ENCODE measurements around the gene HAGH. TPM values are rescaled to one million over a fixed set of nuclear protein-coding genes. Genes with fewer than 3 reads are reported as not detected.

Gene HAGH
- total and polyA plus RNA-seq, 2 experiments from 2014 or later, result 169 to 219 TPM

DNA sequence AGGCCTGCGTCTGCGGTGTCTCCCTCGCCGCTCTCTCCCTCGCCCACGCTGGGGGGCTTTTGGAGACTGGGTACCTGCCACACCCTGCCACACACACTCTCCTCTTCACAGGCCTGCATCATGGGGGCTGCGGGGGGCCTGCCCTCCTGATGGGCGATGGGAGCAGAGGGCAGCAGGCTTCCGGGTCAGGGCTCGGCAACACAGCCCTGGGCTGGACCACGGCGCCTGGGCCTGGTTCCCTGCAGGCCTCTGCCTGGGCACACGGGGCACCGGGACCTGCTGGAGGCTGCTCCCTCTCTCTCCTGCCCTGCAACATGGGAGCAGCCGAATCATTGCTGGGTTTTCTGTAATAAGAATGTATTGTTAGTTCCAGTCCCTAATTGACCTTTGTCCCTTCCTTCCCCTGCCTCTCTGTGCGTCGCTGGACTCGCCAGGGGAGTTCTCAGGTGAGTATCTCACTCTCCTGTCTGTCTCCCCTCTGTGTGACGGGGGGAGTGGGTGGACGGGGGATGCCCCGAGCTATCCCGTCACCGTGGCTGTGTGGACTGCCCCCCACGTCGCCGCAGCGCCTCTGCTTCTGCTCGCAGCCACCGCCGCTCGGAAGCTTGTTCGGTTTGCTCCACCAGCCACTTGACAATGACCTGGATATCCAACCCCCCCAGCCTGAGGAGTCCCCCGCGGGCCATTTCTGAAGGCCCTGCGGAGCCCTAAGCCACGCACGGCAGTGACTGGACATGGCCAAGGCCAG lies 68.7 kb downstream of the HAGH start:
- no peak for DNase-seq (ENCODE audit: low read depth in 1 of 2, low spot score in 1 of 2)
- H3K27ac ChIP-seq, result no peak overlapping the region
- TF ChIP-seq, protein P1, sequence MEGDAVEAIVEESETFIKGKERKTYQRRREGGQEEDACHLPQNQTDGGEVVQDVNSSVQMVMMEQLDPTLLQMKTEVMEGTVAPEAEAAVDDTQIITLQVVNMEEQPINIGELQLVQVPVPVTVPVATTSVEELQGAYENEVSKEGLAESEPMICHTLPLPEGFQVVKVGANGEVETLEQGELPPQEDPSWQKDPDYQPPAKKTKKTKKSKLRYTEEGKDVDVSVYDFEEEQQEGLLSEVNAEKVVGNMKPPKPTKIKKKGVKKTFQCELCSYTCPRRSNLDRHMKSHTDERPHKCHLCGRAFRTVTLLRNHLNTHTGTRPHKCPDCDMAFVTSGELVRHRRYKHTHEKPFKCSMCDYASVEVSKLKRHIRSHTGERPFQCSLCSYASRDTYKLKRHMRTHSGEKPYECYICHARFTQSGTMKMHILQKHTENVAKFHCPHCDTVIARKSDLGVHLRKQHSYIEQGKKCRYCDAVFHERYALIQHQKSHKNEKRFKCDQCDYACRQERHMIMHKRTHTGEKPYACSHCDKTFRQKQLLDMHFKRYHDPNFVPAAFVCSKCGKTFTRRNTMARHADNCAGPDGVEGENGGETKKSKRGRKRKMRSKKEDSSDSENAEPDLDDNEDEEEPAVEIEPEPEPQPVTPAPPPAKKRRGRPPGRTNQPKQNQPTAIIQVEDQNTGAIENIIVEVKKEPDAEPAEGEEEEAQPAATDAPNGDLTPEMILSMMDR (IDR thresholded peaks at IDR 0.05; ENCODE audit: low read depth, low read length), result no peak
- H3K4me1 ChIP-seq (ENCODE audit: low read depth), result no peaks in the 10 kb centered on the region
- no peak overlapping the region for H3K4me3 ChIP-seq
- no peaks in the 10 kb centered on the region for H3K27me3 ChIP-seq
- H3K9me3 ChIP-seq (ENCODE audit: low read depth), result no peaks in the 10 kb centered on the region
- H3K36me3 ChIP-seq, result peaks cover 9% of the 10 kb centered on the region

Other genes with a start within 250 kb of the HAGH start
- gene IFT140, start 214.8 kb downstream of the HAGH start, total RNA-seq, result 40.4 and 48.9 TPM in 2 replicates
- 23.8 and 31.9 TPM in 2 replicates for gene IFT140, start 214.8 kb downstream of the HAGH start, polyA plus RNA-seq
- gene CRAMP1, start 214.5 kb downstream of the HAGH start, total RNA-seq, result 13.1 and 15.3 TPM in 2 replicates
- gene CRAMP1, start 214.5 kb downstream of the HAGH start, polyA plus RNA-seq, result 7.7 and 10.3 TPM in 2 replicates
- 34.5 and 45.1 TPM in 2 replicates for gene JPT2, start 148.5 kb downstream of the HAGH start, total RNA-seq
- 10.0 and 10.6 TPM in 2 replicates for gene JPT2, start 148.5 kb downstream of the HAGH start, polyA plus RNA-seq
- 109 and 127 TPM in 2 replicates for gene MAPK8IP3, start 120.6 kb downstream of the HAGH start, total RNA-seq
- 57.1 and 75.2 TPM in 2 replicates for gene MAPK8IP3, start 120.6 kb downstream of the HAGH start, polyA plus RNA-seq
- gene NME3, start 55.3 kb downstream of the HAGH start, total RNA-seq, result 72.2 and 106 TPM in 2 replicates
- gene NME3, start 55.3 kb downstream of the HAGH start, polyA plus RNA-seq, result 76.9 and 112 TPM in 2 replicates
- gene EME2, start 54.0 kb downstream of the HAGH start, total RNA-seq, result 19.3 and 42.7 TPM in 2 replicates
- 13.2 and 18.7 TPM in 2 replicates for gene EME2, start 54.0 kb downstream of the HAGH start, polyA plus RNA-seq
- 188 and 195 TPM in 2 replicates for gene MRPS34, start 53.7 kb downstream of the HAGH start, total RNA-seq
- gene MRPS34, start 53.7 kb downstream of the HAGH start, polyA plus RNA-seq, result 164 and 172 TPM in 2 replicates
- gene SPSB3, start 44.3 kb downstream of the HAGH start, total RNA-seq, result 90.5 and 101 TPM in 2 replicates
- gene SPSB3, start 44.3 kb downstream of the HAGH start, polyA plus RNA-seq, result 81.4 and 96.4 TPM in 2 replicates
- gene NUBP2, start 43.9 kb downstream of the HAGH start, total RNA-seq, result 151 and 166 TPM in 2 replicates
- 121 and 138 TPM in 2 replicates for gene NUBP2, start 43.9 kb downstream of the HAGH start, polyA plus RNA-seq
- 1.2 and 2.1 TPM in 2 replicates for gene IGFALS, start 33.1 kb downstream of the HAGH start, total RNA-seq
- gene IGFALS, start 33.1 kb downstream of the HAGH start, polyA plus RNA-seq, result 1.3 TPM in 1 of 2 replicates, not detected in the other
- 73.5 and 129 TPM in 2 replicates for gene FAHD1, start 381 bp upstream of the HAGH start, total RNA-seq
- gene FAHD1, start 381 bp upstream of the HAGH start, polyA plus RNA-seq, result 48.0 and 55.3 TPM in 2 replicates
- gene MEIOB, start 45.3 kb upstream of the HAGH start, total RNA-seq, result 2.0 TPM in 1 of 2 replicates, not detected in the other
- gene MEIOB, start 45.3 kb upstream of the HAGH start, polyA plus RNA-seq, result 1.3 TPM in 1 of 2 replicates, not detected in the other
- gene HS3ST6, start 91.6 kb upstream of the HAGH start, total RNA-seq, result not detected in 2 replicates
- gene HS3ST6, start 91.6 kb upstream of the HAGH start, polyA plus RNA-seq, result not detected in 2 replicates
- 13.6 and 22.4 TPM in 2 replicates for gene MSRB1, start 116.4 kb upstream of the HAGH start, total RNA-seq
- gene MSRB1, start 116.4 kb upstream of the HAGH start, polyA plus RNA-seq, result 27.8 and 35.1 TPM in 2 replicates
- gene RPL3L, start 127.9 kb upstream of the HAGH start, total RNA-seq, result not detected in 2 replicates
- 0.07 and 0.28 TPM in 2 replicates for gene RPL3L, start 127.9 kb upstream of the HAGH start, polyA plus RNA-seq
- 291 and 575 TPM in 2 replicates for gene NDUFB10, start 132.7 kb upstream of the HAGH start, total RNA-seq
- gene NDUFB10, start 132.7 kb upstream of the HAGH start, polyA plus RNA-seq, result 485 and 518 TPM in 2 replicates
- 2,958 and 3,550 TPM in 2 replicates for gene RPS2, start 138.0 kb upstream of the HAGH start, total RNA-seq
- gene RPS2, start 138.0 kb upstream of the HAGH start, polyA plus RNA-seq, result 2,155 and 2,484 TPM in 2 replicates
- gene RNF151, start 140.0 kb upstream of the HAGH start, total RNA-seq, result 0.21 TPM in 1 of 2 replicates, not detected in the other
- gene RNF151, start 140.0 kb upstream of the HAGH start, polyA plus RNA-seq, result 0.38 and 0.54 TPM in 2 replicates
- 72.4 and 94.7 TPM in 2 replicates for gene TBL3, start 145.2 kb upstream of the HAGH start, total RNA-seq
- 67.3 and 82.9 TPM in 2 replicates for gene TBL3, start 145.2 kb upstream of the HAGH start, polyA plus RNA-seq
- gene NOXO1, start 154.6 kb upstream of the HAGH start, total RNA-seq, result 0.25 and 1.3 TPM in 2 replicates
- gene NOXO1, start 154.6 kb upstream of the HAGH start, polyA plus RNA-seq, result 0.80 and 1.2 TPM in 2 replicates
- gene GFER, start 157.4 kb upstream of the HAGH start, total RNA-seq, result 52.8 and 53.5 TPM in 2 replicates
- 43.8 and 46.9 TPM in 2 replicates for gene GFER, start 157.4 kb upstream of the HAGH start, polyA plus RNA-seq
- gene SYNGR3, start 163.1 kb upstream of the HAGH start, total RNA-seq, result 27.2 and 28.5 TPM in 2 replicates
- gene SYNGR3, start 163.1 kb upstream of the HAGH start, polyA plus RNA-seq, result 21.8 and 27.1 TPM in 2 replicates
- 35.6 and 50.4 TPM in 2 replicates for gene ZNF598, start 183.0 kb upstream of the HAGH start, total RNA-seq
- 28.8 and 34.5 TPM in 2 replicates for gene ZNF598, start 183.0 kb upstream of the HAGH start, polyA plus RNA-seq
- 3.3 and 16.2 TPM in 2 replicates for gene NPW, start 193.0 kb upstream of the HAGH start, total RNA-seq
- gene NPW, start 193.0 kb upstream of the HAGH start, polyA plus RNA-seq, result 13.4 and 38.6 TPM in 2 replicates
- 33.0 and 34.7 TPM in 2 replicates for gene NHERF2, start 200.1 kb upstream of the HAGH start, total RNA-seq
- 37.4 and 50.7 TPM in 2 replicates for gene NHERF2, start 200.1 kb upstream of the HAGH start, polyA plus RNA-seq
- gene NTHL1, start 221.0 kb upstream of the HAGH start, total RNA-seq, result 61.1 and 61.3 TPM in 2 replicates
- 51.3 and 62.7 TPM in 2 replicates for gene NTHL1, start 221.0 kb upstream of the HAGH start, polyA plus RNA-seq
- 103 and 152 TPM in 2 replicates for gene TSC2, start 221.2 kb upstream of the HAGH start, total RNA-seq
- gene TSC2, start 221.2 kb upstream of the HAGH start, polyA plus RNA-seq, result 123 and 142 TPM in 2 replicates